Thyroid gland (tissue), 4 donors: ENCODE results near the gene PRRX1.

Experiments used
- CTCF ChIP-seq, 6 experiments: fragments of 200-600 bp in 3 of 6; fragments of 450-650 bp in 3 of 6; sonication (generic) in 3 of 6; IDR thresholded peaks; one replicate each; pipeline ENCODE4 v1.5.1; 2016 to 2019; ENCODE audit warnings: antibody characterized with exemption in 6 of 6, mild to moderate bottlenecking in 2 of 6, inconsistent platforms in 1 of 6, moderate library complexity in 1 of 6
- POLR2A ChIP-seq, 2 donors: fragments of 450-650 bp; IDR thresholded peaks; one replicate each; pipeline ENCODE4 v1.6.1; 2017; ENCODE audit warnings: antibody characterized with exemption in 2 of 2, mild to moderate bottlenecking in 2 of 2, moderate library complexity in 1 of 2

GRCh38 chr1:170699696-170700095, 35.8 kb downstream of the PRRX1 start:
- TF ChIP-seq CTCF (IDR thresholded peaks at IDR 0.05) (no peak), POLR2A (IDR thresholded peaks at IDR 0.05) (no peak)
